ENCODE data around the gene SYNGR2.

GRCh38 chr17:78166416-78166815, 2.0 kb upstream of the SYNGR2 start:
- TF ChIP-seq EZH2 (IDR thresholded peaks at IDR 0.05): no peak
- no peak for TF ChIP-seq POLR2AphosphoS5 (IDR thresholded peaks at IDR 0.05; ENCODE audit: borderline replicate concordance, low read depth, low read length)
- no peak for TF ChIP-seq FOXP2 (optimal IDR thresholded peaks at IDR 0.05; ENCODE audit: control extremely low read depth, extremely low read length, insufficient read depth)
